NCI-H2107 treated with DMSO at 0.1 percent for 48 hours (cell line): ENCODE data around the gene ZNRF4.
"Not testable (repeated sequence)": the region's sequence is repeated elsewhere in the genome, so short reads cannot be mapped to it uniquely, and the experiment has no call there.

Experiments used
- DNase-seq: peaks from one replicate; lab custom pipeline; 2025; ENCODE audit not compliant: unreplicated experiment; lab: John Stamatoyannopoulos, UW

ZNRF4 gene

GRCh38 chr19:5455367-5456129 lies at the start of gene ZNRF4:
Gene ZNRF4 (plus strand): TSS chr19:5455417. CDS start chr19:5455492, 75 bp downstream.
- DNase-seq = no peak

- DNase-seq = not testable (repeated sequence)
Observed at GRCh38 chr19:5406198-5406597, 49.0 kb upstream of the ZNRF4 start.

GRCh38 chr19:5406816-5407215 lies 48.4 kb upstream of the ZNRF4 start:
- no peak for DNase-seq

- DNase-seq = no peak
Observed at GRCh38 chr19:5407356-5407755, 47.9 kb upstream of the ZNRF4 start.

- DNase-seq = no peak
Observed at GRCh38 chr19:5417495-5418436, 37.5 kb upstream of the ZNRF4 start.

GRCh38 chr19:5418677-5419076 lies 36.5 kb upstream of the ZNRF4 start:
- DNase-seq = no peak

GRCh38 chr19:5420953-5421352 lies 34.3 kb upstream of the ZNRF4 start:
- no peak for DNase-seq

- no peak for DNase-seq
Observed at GRCh38 chr19:5423567-5424125, 31.6 kb upstream of the ZNRF4 start.

GRCh38 chr19:5424192-5424973 lies 30.8 kb upstream of the ZNRF4 start:
- DNase-seq = no peak

GRCh38 chr19:5425260-5425659 lies 30.0 kb upstream of the ZNRF4 start:
- no peak for DNase-seq

- no peak for DNase-seq
Observed at GRCh38 chr19:5430237-5430636, 25.0 kb upstream of the ZNRF4 start.

- no peak for DNase-seq
Observed at GRCh38 chr19:5432687-5433086, 22.5 kb upstream of the ZNRF4 start.

- DNase-seq = no peak
Observed at GRCh38 chr19:5434351-5434917, 20.8 kb upstream of the ZNRF4 start.

- DNase-seq = no peak
Observed at GRCh38 chr19:5434970-5435641, 20.1 kb upstream of the ZNRF4 start.

GRCh38 chr19:5435642-5436017 lies 19.6 kb upstream of the ZNRF4 start:
- no peak for DNase-seq

- no peak for DNase-seq
Observed at GRCh38 chr19:5436106-5436947, 18.9 kb upstream of the ZNRF4 start.

GRCh38 chr19:5436948-5437306 lies 18.3 kb upstream of the ZNRF4 start:
- no peak for DNase-seq

- not testable (repeated sequence) for DNase-seq
Observed at GRCh38 chr19:5438756-5439155, 16.5 kb upstream of the ZNRF4 start.

GRCh38 chr19:5439452-5439851 lies 15.8 kb upstream of the ZNRF4 start:
- no peak for DNase-seq
